Activated effector memory CD4-positive, alpha-beta T cell treated with Interleukin-2 at 50 U/mL for 16 hours (primary cell): ENCODE results near the gene MSRB1.

Experiments used
- DNase-seq: peaks from one replicate; pipeline ENCODE4 v3.0.0-alpha.2; 2020

Gene MSRB1, protein sequence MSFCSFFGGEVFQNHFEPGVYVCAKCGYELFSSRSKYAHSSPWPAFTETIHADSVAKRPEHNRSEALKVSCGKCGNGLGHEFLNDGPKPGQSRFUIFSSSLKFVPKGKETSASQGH

GRCh38 chr16:1942810-1943726, at the start of gene MSRB1:
MSRB1 (minus strand) TSS chr16:1943199; CDS start chr16:1943156, 43 bp downstream.
- peak; percentile 98 for DNase-seq

DNA sequence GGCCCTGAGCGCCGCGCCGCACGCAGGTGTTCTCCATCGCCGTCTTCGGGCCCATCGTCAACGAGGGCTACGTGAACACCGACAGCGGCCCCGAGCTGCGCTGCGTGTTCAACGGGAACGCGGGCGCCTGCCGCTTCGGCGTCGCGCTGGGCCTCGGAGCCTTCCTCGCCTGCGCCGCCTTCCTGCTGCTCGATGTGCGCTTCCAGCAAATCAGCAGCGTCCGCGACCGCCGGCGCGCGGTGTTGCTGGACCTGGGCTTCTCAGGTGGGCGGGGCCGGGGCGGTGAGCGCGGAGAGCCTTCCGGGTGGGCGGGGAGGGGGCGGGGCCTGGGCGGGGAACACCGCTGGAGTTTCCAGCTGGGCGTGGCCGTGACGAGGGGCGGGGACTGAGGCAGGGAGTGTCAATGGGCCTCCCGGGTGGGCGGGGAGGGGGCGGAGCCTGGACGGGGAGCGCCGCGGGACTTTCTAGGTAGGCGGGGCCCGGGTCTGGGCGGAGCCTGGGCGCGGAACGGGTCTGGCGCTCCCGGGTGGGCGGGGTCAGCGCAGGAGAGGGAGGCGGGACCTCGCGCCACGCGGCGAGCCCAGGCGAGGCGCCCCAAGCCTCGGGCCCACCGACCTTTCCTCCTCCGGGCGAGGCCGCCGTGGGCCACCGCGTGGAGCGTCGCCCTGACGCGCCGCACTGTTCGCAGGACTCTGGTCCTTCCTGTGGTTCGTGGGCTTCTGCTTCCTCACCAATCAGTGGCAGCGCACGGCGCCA, 49.1 kb upstream of the MSRB1 start:
- peak; percentile 93 for DNase-seq

- DNase-seq: no peak
These were observed 48.6 kb upstream of the MSRB1 start for GRCh38 chr16:1991588-1991947.

DNA sequence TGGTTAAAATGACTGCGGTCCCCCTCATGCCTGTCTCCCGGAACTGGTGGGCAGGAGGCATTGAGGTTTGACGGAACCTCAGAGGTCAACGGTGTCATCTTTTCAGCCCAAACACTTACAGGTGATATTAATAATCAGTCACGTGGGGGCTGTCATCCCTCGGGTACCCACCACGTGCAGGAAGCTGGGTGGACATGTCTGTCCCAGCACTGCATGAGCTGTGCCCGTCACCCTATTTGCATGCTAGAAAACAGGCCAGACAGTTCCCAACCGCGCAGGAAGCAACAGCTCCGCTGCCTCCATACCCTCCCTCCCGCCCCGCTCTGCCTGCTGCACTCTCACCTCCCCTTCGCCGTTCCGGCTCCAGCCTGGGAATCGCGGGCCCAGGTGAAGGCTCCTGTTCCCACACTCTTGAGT, 48.1 kb upstream of the MSRB1 start:
- DNase-seq: peak; percentile 33

DNA sequence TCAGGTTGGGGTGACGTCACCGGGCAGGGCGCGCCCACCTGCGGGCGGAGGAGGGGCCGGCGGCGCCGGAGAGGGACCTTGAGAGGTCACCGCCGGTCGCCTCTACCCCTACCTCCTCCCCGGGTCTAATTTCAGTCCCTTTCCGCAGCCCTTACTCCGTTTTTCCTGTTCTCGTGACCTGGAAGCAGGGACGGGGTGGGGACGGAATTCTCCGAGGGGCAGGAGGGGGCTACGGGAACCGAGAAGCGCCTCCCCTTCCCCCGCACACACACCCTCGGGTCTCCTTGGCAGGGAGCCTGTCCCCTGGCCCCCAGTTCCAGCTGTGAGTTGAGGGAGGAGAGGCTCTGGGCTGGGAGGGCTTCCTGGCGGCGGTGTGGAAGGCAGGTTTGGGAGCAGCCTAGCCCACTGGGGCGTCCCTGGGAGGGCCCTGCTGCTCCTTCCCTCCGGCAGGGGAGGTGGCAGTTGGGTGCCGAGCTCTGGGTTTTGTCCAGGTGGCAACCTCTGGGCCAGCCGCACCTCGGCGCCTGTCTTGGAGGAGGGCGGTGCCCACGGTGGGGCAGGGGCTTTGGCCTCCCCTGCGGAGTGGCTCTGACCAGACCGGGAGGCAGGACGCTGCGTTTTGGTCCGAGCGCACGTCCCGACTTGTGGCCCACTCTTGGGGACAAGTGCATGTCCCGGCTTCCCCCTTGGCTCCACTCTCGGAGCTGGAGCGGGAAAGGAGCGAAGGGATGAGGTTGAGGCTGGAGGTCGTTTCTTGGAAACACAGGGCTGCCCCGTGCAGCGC, 47.5 kb upstream of the MSRB1 start:
- peak; percentile 10 for DNase-seq

- no peak for DNase-seq
These were observed 47.0 kb upstream of the MSRB1 start for GRCh38 chr16:1990101-1990350.

DNA sequence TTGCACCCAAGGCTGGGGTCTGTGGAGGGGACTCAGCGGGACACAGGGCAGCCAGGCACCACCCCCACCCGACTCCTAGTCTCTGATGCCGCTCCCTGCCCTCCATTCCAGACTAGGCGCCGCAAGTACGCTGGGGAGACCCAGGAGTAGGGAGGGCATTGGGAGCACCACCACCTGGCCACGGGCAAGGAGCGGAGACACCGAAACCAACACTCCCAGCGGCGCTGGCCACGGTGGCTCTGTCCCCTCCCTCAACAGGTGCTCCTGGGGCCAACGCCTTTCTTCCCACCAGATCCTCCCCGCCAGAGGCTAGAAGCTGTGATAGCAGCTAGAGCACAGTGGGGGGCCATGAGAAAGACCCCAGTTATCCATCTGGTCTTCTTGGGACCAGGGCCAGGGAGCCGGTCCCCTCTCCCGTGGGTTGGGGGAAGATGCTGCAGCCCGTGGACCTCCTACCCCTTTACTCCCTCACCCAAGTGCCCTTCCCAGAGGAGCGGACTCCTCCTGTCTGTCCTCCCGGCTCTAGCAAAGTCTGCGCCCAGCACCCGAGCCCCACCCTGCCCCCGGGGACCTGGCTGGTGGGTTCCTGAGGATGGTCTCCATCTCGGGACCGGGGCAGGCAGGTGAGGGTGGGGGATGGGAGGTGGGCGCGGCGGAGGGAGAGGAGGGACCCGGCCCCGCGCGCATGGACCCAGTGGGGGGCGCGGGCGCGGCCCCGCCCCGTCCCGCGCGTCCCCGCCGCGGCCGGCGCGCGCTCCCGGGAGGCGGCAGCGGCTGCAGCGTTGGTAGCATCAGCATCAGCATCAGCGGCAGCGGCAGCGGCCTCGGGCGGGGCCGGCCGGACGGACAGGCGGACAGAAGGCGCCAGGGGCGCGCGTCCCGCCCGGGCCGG, 46.5 kb upstream of the MSRB1 start, which contains the start of gene SYNGR3:
SYNGR3 (plus strand) TSS at position 762 of the 892 bp plus-strand sequence. CDS start 133 bp downstream, outside the sequence.
- DNase-seq: no peak

GRCh38 chr16:1987198-1987597, 44.2 kb upstream of the MSRB1 start:
- no peak for DNase-seq

- DNase-seq: no peak
These were observed 42.6 kb upstream of the MSRB1 start for GRCh38 chr16:1985466-1986150.

GRCh38 chr16:1984347-1985225, 41.6 kb upstream of the MSRB1 start:
- no peak for DNase-seq

DNA sequence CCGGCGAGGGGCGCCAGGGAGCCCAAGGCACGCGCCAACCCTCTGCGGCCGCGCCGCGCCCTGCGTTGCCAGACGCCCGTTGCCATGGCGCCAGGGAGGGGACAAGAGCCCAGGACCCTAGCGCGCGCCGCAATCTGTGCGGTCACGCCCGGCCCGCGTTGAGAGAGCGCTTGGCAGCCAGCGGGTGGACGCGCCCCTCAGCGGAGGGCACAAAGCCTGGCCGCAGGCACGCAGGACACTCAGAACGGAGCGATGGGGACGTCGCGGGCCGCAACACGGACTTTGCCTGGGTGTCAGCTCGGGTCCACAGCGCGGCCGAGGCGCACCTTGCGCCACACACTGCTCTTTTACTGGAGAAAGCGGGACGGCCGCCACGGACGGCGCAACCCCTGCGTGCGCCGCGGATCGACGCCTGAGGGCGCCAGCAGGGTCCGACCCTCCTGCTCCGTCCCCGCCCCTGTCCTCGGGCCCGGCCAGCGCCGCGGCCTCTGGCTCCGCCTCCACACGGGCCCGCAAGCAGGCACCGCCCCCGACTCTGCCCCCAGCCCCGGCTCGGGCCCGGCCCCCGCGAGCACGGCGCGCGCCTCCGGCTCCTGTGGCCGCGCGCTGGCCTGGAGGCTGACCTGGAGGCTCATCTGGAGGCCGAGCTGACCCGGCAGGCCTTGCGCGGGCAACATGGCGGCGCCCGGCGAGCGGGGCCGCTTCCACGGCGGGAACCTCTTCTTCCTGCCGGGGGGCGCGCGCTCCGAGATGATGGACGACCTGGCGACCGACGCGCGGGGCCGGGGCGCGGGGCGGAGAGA, 40.7 kb upstream of the MSRB1 start, which contains the start of gene GFER:
GFER (plus strand) TSS at position 650 of the 803 bp plus-strand sequence; CDS start at position 676, 26 bp downstream.
- DNase-seq: peak; percentile 58

GRCh38 chr16:1982991-1983543, 40.1 kb upstream of the MSRB1 start:
- no peak for DNase-seq

- no peak for DNase-seq
These were observed 39.0 kb upstream of the MSRB1 start for GRCh38 chr16:1982013-1982433.

- DNase-seq: no peak
These were observed 38.4 kb upstream of the MSRB1 start, which contains the start of gene NOXO1 for GRCh38 chr16:1981398-1981836. NOXO1 (minus strand) TSS chr16:1981469; CDS start chr16:1981179, 290 bp downstream.

DNA sequence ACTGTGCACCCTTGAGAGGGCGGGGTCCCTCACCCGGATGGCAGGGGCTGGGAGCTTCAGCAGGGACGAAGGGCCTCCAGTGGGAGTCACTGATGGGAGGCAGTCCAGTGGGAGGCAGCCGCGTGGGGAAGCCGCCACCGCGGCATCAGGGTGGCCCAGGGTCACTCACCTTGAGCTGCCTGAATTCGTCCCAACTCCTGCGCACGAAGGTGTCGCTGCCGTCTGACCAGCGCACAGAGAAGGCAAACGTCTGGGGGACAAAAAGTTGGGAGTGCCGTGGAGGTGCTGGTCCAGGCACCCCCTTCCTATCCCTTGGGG, 37.7 kb upstream of the MSRB1 start:
- no peak for DNase-seq

DNA sequence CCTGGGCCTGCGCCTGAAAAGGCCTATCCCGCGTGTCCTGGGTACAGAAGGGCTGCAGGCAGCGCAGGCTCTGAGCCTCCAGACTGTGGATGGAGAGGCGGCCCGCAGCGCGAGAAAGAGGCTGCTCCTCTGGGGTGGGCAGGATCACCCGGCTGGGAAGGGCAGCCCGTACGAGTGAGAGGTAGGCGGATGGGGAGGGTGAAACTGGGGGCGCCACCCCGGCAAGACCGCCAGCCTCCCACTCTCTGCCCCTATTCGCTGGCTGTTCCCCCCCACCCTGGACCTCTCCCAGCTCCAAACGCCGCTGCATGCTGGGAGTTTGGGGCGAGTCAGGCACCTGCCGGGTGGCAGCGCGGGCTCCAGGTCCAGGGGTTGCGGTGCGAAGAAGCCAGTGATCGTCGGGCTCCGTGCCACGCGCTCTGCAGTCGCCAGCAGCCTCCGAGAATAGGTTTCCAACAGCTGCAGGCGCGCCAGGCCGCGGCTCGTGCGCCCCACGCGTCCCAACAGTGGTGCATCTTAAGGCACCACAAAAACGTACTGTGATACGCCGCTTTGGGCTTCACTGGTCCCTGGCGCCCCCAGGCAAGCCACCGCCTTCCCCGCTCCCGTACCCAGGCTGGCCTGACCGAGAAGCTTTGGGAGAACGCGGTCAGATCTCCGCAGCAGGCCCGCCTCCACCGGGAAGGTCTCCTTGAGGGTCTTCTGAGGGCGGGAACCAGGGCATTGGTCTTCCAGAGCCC, 37.2 kb upstream of the MSRB1 start:
- no peak for DNase-seq

- DNase-seq: no peak
These were observed 36.5 kb upstream of the MSRB1 start for GRCh38 chr16:1979271-1980029.
